Right ventricle myocardium inferior (tissue), 1 donor: ENCODE measurements around the gene CUL1. TPM values are rescaled to one million over a fixed set of nuclear protein-coding genes. Genes with fewer than 3 reads are reported as not detected.

Experiments
- ATAC-seq: fragments of 200-7000 bp; cut with Tn5 transposase; one replicate; pipeline ENCODE4 v1.9.1; 2020; ENCODE audit warnings: mild to moderate bottlenecking, moderate library complexity
- DNase-seq: peaks from one replicate; pipeline ENCODE4 v3.0.0; 2021; ENCODE audit errors: missing footprints
- intact Hi-C: fragments of 100-400 bp; cut with DNase I; formaldehyde crosslinking; loops from one replicate; pipeline ENCODE4 v1.11.0; 2022
- long read RNA-seq: library from polyadenylated mRNA; unstranded; transcript quantifications from one replicate; pipeline ENCODE4 v2.0.0, GENCODE V29; 2021
- total RNA-seq: library from RNA; stranded (reverse); fragmentation: NEBNext Ultra II Directional; extraction: Animal tissue kit (Norgen Biotek cat#: 25700); gene quantifications from one replicate; pipeline ENCODE4 v1.2.1, GENCODE V29; 2021
- donor health status: DM: no; HTN: yes; CAD: no; lungs with severe emphysema.

Gene CUL1
- 46.4 TPM for total RNA-seq
- long read RNA-seq, transcript CUL1-201 (22 exons, 3,064 nt) = major isoform, 60 of 68 reads
- long read RNA-seq, partial matches to known transcripts = 4 of 68 reads
- long read RNA-seq, other reads (novel, unspliced or antisense) = 3 of 68 reads

GRCh38 chr7:148698397-148699023, at the start of gene CUL1:
TSS of gene CUL1 (plus strand) at chr7:148698903. CDS start at chr7:148730123, 31,220 bp downstream.
- intact Hi-C loops = loop anchor here (10.0 kb wide), 1 partner anchor 266 kb away; no protein-coding TSS in a partner anchor
- DNase-seq (peak; percentile 94), ATAC-seq (peak; percentile 93)

- intact Hi-C loops = no loop called here
- ATAC-seq = no peak
These were observed 48.4 kb upstream of the CUL1 start for GRCh38 chr7:148650232-148650858.

GRCh38 chr7:148652773-148653172, 45.9 kb upstream of the CUL1 start:
- intact Hi-C loops = no loop called here
- DNase-seq (no peak), ATAC-seq (no peak)

More at GRCh38 chr7:148650232-148650858, 48.4 kb upstream of the CUL1 start:
- no peak for DNase-seq

GRCh38 chr7:148657929-148658328, 40.8 kb upstream of the CUL1 start:
- ATAC-seq = no peak
- DNase-seq = no peak
- intact Hi-C loops = no loop called here

- ATAC-seq (no peak), DNase-seq (no peak)
- intact Hi-C loops = no loop called here
These were observed 37.2 kb upstream of the CUL1 start for GRCh38 chr7:148661471-148661870.

- DNase-seq (no peak), ATAC-seq (no peak)
- intact Hi-C loops = no loop called here
These were observed 36.1 kb upstream of the CUL1 start for GRCh38 chr7:148662646-148663045.

- ATAC-seq = peak; percentile 80
- DNase-seq = no peak
- intact Hi-C loops = no loop called here
These were observed 34.4 kb upstream of the CUL1 start for GRCh38 chr7:148664324-148664723.

- intact Hi-C loops = no loop called here
- ATAC-seq = no peak
- no peak for DNase-seq
These were observed 33.5 kb upstream of the CUL1 start for GRCh38 chr7:148665221-148665620.

- intact Hi-C loops = no loop called here
- DNase-seq = no peak
- no peak for ATAC-seq
These were observed 28.8 kb upstream of the CUL1 start for GRCh38 chr7:148669927-148670326.

- no peak for ATAC-seq
- DNase-seq = no peak
- intact Hi-C loops = no loop called here
These were observed 28.3 kb upstream of the CUL1 start for GRCh38 chr7:148670374-148670773.

- no peak for ATAC-seq
- DNase-seq = no peak
- intact Hi-C loops = no loop called here
These were observed 27.9 kb upstream of the CUL1 start for GRCh38 chr7:148670807-148671206.

- ATAC-seq (no peak), DNase-seq (no peak)
- intact Hi-C loops = no loop called here
These were observed 26.7 kb upstream of the CUL1 start for GRCh38 chr7:148672041-148672440.

GRCh38 chr7:148674689-148675088, 24.0 kb upstream of the CUL1 start:
- ATAC-seq (no peak), DNase-seq (no peak)
- intact Hi-C loops = no loop called here

GRCh38 chr7:148676291-148676690, 22.4 kb upstream of the CUL1 start:
- ATAC-seq = no peak
- intact Hi-C loops = no loop called here
- DNase-seq = no peak

GRCh38 chr7:148681821-148682220, 16.9 kb upstream of the CUL1 start:
- DNase-seq (no peak), ATAC-seq (no peak)
- intact Hi-C loops = no loop called here

GRCh38 chr7:148684289-148684830, 14.3 kb upstream of the CUL1 start:
- intact Hi-C loops = no loop called here
- no peak for ATAC-seq
- DNase-seq = no peak

- intact Hi-C loops = no loop called here
- DNase-seq = no peak
- ATAC-seq = no peak
These were observed 12.3 kb upstream of the CUL1 start for GRCh38 chr7:148686312-148686937.

- ATAC-seq (no peak), DNase-seq (no peak)
- intact Hi-C loops = no loop called here
These were observed 11.1 kb upstream of the CUL1 start for GRCh38 chr7:148687555-148687954.

GRCh38 chr7:148688526-148688925, 10.2 kb upstream of the CUL1 start:
- intact Hi-C loops = no loop called here
- DNase-seq (no peak), ATAC-seq (no peak)

- DNase-seq = no peak
- intact Hi-C loops = loop anchor here (10.0 kb wide), 1 partner anchor 271 kb away; no protein-coding TSS in a partner anchor
- ATAC-seq = no peak
These were observed 5.1 kb upstream of the CUL1 start for GRCh38 chr7:148693651-148694050.
